GM21360 (cell line): ENCODE measurements around the gene RCBTB2.
"Not testable (repeated sequence)": the region's sequence is repeated elsewhere in the genome, so short reads cannot be mapped to it uniquely, and the experiment has no call there.

Experiments used
- ATAC-seq: cut with Tn5 transposase; IDR thresholded peaks from one replicate; pipeline ENCODE4 v1.9.1; 2021; ENCODE audit warnings: mild to moderate bottlenecking, moderate library complexity; ENCODE audit not compliant: unreplicated experiment

Gene RCBTB2

GRCh38 chr13:48532506-48533499, at the start of gene RCBTB2:
Gene RCBTB2, minus strand, starts transcription at chr13:48533080. Its CDS starts 11,141 bp downstream, at chr13:48521939.
- ATAC-seq, result peak; percentile 77

DNA sequence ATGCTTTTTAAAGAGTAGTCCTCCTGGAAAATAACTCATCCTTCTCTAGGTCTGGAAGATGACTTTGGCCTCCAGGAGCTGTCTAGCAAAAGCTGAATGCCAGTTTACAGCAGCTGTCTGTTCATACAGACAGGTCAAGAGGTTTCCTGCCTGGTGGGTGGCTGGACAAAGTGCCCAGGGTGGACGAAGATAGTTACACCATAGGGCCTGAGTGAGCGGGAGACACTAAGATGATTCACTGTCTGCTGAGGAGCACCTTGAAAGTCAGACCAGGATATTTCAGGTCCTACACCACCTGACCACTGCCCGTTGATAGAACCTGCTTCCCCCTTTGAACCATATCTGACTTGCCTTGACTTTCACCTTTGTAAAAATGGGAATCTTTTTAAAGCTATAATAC, 49.2 kb upstream of the RCBTB2 start:
- no peak for ATAC-seq

- no peak for ATAC-seq
Measured at GRCh38 chr13:48580896-48581295, 48.0 kb upstream of the RCBTB2 start.

GRCh38 chr13:48580185-48580803, 47.4 kb upstream of the RCBTB2 start:
- no peak for ATAC-seq

DNA sequence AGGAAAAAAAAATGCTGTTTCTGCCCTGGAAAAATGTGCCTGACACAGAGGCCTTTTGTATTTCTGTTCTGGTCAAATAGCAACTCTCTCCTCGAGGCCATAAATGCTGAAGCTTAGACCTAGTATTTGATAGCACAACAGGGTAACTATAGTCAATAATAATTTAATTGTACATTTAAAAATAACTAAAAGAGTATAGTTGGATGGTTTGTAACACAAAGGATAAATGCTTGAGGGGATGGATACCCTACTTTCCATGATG, 47.0 kb upstream of the RCBTB2 start:
- not testable (repeated sequence) for ATAC-seq

- peak; percentile 86 for ATAC-seq
Measured at GRCh38 chr13:48579165-48579918, 46.5 kb upstream of the RCBTB2 start.

- ATAC-seq, result peak; percentile 34
Measured at GRCh38 chr13:48578516-48579164, 45.8 kb upstream of the RCBTB2 start.

- no peak for ATAC-seq
Measured at GRCh38 chr13:48576448-48577010, 43.6 kb upstream of the RCBTB2 start.

DNA sequence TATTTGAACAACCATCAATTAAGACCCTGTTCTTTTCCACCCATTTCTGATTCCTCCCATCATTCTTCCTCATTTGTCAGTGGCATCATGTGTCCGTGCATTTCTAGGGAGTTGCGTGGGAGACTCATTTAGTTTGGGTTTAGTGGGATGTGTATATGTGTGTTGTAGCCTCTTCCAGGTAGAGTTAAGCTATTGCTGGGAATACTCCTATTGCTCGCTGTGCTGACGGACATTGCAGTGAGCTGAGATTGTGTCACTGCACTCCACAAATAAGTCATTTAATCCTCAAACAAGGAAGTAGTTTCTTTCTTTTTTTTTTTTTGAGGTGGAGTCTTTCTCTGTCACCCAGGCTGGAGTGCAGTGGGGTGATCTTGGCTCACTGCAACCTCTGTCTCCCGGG, 42.2 kb upstream of the RCBTB2 start:
- ATAC-seq, result no peak

DNA sequence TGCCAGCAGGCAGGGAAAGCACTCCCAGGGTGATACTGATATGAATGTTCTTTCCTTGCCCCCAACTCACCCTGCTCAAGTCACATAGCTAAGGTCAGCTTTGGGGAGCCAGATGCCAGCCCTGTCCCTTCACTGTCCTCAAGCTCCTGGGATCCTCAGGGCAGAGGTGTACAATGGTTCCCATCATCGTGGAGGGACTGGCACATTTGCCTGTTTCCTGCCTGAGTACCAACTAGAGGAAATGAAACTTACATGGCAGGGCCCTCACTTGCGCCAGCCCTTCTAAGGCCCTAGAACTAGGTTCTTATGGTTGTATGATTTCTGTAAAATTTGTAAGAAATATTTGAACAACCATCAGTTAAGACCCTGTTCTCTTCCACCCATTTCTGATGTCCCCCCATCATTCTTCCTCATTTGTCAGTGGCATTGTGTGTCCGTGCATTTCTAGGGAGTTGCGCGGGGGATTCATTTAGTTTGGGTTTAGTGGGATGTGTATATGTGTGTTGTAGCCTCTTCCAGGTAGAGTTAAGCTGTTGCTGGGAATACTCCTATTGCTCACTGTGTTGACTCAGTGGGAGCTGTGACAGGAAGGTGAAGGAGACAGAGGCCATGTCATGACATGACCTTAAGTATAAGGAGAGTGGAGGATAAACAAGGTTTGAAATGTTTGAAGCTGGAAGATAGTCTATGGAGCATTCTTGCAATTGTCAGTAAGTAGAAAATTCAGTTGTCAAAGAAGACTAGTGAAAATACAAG, 41.3 kb upstream of the RCBTB2 start:
- ATAC-seq, result no peak

DNA sequence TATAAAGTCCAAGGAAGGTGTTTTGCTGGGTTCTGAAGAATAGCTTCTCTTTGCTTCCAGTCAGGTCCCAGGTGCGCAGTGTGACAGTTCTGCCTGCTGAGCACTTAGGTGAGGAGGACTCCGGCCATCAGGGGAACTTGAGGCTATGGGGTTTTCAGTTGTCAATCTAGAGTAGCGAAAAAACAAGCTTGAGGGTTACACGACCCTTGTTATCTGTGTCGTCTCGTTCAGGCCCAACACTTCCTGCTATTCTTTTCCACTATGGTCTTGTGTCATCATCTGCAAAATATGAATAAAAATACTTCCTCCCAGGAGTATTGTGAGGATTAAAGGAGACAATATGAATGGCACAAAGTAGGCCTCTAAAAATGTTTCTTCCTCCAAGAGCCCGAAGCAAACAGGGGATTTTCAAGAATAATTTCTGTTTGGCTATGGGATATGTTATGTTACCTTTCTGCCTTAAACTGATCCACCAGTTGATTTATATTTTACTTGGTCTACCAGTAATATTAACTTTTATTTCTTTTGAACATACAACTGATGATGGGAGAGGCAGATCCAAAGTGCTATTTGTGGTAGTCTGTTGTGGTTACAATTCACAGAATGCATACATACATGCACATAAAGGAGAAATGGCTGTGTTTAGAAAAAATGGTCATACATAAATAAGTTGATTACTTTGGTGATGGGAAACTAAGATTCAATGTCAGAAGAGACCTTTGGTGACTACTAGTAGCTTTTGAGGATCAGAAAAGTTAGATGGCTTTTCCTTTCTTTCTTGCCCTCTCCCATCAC, 40.5 kb upstream of the RCBTB2 start:
- ATAC-seq, result no peak

GRCh38 chr13:48571126-48571913, 38.4 kb upstream of the RCBTB2 start:
- peak; percentile 53 for ATAC-seq

DNA sequence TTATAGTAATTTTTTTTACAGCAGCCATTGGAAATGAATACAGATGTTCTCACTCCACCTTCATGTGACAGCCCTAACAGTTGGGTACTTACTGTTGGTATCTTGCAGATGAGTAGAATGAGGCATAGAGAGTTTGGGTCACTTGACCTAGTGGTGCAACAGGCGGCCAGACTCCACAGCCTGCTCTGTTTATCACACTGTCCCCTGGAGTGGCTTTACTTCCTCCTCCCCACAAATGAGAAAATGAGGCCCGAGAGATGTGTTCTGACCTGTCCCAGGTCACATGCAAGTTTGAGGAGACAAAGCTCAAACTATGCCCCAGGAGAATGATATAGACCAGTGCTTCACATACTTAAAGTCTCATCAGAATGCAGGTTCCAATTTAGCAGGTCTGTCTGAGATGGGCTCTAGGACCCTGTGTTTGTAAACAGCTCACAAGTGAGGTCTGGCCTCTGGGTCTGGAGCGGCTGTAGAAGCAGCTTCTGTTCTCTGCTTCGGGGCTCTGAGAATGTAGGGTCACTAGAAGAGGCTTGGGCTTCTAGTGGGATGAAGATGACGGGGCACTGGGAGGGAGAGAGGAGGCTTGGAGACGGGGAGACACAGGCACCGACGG, 37.4 kb upstream of the RCBTB2 start:
- no peak for ATAC-seq

DNA sequence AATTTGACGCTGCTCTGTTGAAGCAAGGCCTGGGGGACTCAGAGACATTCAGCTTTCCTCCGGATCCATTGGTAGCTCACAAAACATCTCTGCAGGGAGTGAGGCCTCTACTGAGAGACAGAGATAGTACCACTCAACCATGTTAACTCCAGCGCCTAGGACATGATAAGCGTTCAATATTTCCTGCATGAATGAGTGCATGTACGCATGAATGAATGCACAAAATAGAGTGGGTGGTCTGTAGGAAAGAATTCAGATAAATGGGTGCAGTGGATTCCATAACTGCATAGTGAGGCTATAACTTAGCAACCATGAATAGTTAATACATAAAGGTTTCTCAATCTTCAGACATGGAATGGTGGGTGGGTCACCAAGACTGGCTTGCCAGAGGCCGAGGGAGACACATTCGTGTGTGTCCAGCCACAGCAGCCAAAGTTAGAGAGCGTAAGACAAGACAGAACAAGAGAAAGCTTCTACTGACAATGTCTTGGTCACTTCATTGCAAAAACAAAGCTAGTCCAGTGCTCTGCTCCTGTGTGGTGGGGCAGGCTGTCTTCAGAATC, 36.3 kb upstream of the RCBTB2 start:
- no peak for ATAC-seq

- no peak for ATAC-seq
Measured at GRCh38 chr13:48568370-48569103, 35.7 kb upstream of the RCBTB2 start.

GRCh38 chr13:48567515-48568369, 34.9 kb upstream of the RCBTB2 start:
- ATAC-seq, result no peak
